Esophagus squamous epithelium (tissue), 5 donors: Measurements from ENCODE around the gene CEP128. TPM values are rescaled to one million over a fixed set of nuclear protein-coding genes. Genes with fewer than 3 reads are reported as not detected.

Source experiments
- DNase-seq: peaks from one replicate; lab custom pipeline; 2025; lab: John Stamatoyannopoulos, UW
- H3K27ac ChIP-seq, 4 donors: fragments of 200-600 bp; sonication (generic); one replicate each; pipeline ENCODE4 v1.5.1; 2016 to 2019; ENCODE audit warnings: mild to moderate bottlenecking in 1 of 4
- H3K27me3 ChIP-seq, 4 donors: fragments of 200-600 bp; sonication (generic); 1 replicate in 3 of 4; 2 replicates in 1 of 4; pipeline versions ENCODE4 v1.5.1 to v1.6.0; 2017 to 2021; ENCODE audit warnings: antibody characterized with exemption in 1 of 4
- H3K36me3 ChIP-seq, 3 donors: fragments of 200-600 bp; sonication (generic); one replicate each; pipeline ENCODE4 v1.5.1; 2016 to 2019
- H3K4me1 ChIP-seq, 3 donors: fragments of 200-600 bp; sonication (generic); one replicate each; pipeline ENCODE4 v1.5.1; 2017 to 2019
- H3K4me3 ChIP-seq, 4 donors: fragments of 200-600 bp; sonication (generic); 1 replicate in 3 of 4; 2 replicates in 1 of 4; pipeline ENCODE4 v1.5.1; 2016 to 2019; ENCODE audit warnings: mild to moderate bottlenecking in 2 of 4, moderate library complexity in 1 of 4
- H3K9me3 ChIP-seq, 3 donors: fragments of 200-600 bp; sonication (generic); one replicate each; pipeline ENCODE4 v1.5.1; 2016 to 2019
- CTCF ChIP-seq, 6 experiments: fragments of 450-650 bp in 4 of 6; fragments of 200-600 bp in 2 of 6; sonication (generic) in 2 of 6; IDR thresholded peaks; one replicate each; pipeline ENCODE4 v1.5.1; 2016 to 2019; ENCODE audit warnings: antibody characterized with exemption in 6 of 6, mild to moderate bottlenecking in 4 of 6, moderate library complexity in 4 of 6
- POLR2A ChIP-seq, 4 donors: fragments of 450-650 bp; IDR thresholded peaks; one replicate each; pipeline ENCODE4 v1.6.1; 2017; ENCODE audit warnings: antibody characterized with exemption in 4 of 4, mild to moderate bottlenecking in 4 of 4, moderate library complexity in 3 of 4
- WGBS, 2 donors: methylation state at CpG; one replicate each; pipeline ENCODE4 v1.1.5; 2018; 5-methylcytosine and 5-hydroxymethylcytosine counted together
- intact Hi-C: fragments of 100-400 bp; cut with DNase I; formaldehyde crosslinking; loops from one replicate; pipeline ENCODE4 v1.15.0; 2022
- total RNA-seq, 4 donors: library from RNA; depleted of rRNA; stranded (reverse); fragments of >200 nt; gene quantifications; one replicate each; pipeline ENCODE4 v1.1.0, GENCODE V29; 2016
- donor health status: DM: yes; HTN: yes; CAD: no.

CEP128 gene
- total RNA-seq, 4 donors from 2014 or later = 2.0 to 12.6 (median 5.4) TPM

DNA sequence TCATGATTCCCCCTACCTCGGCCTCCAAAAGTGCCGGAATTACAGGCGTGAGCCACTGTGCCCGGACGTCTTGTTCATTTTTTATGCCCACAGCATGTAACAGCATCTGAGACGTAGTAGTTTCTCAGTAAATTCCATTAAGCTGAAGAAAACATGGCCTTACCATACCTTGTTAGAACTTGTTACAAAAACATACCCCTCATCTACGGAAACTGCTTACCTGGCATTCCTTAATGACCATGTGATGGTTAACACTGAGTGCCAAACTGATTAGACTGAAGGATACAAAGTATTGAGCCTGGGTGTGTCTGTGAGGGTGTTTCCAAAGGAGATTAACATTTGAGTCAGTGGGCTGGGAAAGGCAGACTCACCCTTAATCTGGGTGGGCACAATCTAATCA, 186.8 kb downstream of the CEP128 start:
- Histone ChIP-seq H3K36me3 (no peaks in the 10 kb centered on the region), H3K27ac (no peak overlapping the region), H3K4me1 (no peaks in the 10 kb centered on the region), H3K9me3 (no peaks in the 10 kb centered on the region), H3K4me3 (no peak overlapping the region), H3K27me3 (no peaks in the 10 kb centered on the region)
- WGBS, 2 donors = 90 to 94% methylated on average over 7 of the region's 7 CpGs
- DNase-seq = no peak
- TF ChIP-seq CTCF (IDR thresholded peaks at IDR 0.05) (no peak), POLR2A (IDR thresholded peaks at IDR 0.05) (no peak)
- intact Hi-C loops = no loop called here

DNA sequence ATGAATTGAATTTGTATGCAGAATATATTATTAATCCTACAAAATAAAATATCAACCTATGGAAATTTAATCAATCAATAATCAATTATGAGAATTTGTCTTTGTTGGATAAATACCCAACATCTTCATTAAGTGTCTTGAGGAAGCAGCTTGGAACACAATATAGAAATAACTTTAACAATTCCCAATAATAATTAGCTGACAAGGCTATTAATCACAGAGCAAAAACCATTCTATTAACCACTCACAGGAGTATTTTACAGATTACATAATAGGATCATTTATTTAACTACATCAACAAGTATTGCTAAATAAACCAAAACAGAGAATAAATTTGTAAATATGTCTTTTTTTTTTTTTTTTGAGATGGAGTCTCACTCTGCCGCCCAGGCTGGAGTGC, 190.3 kb downstream of the CEP128 start:
- intact Hi-C loops = no loop called here
- Histone ChIP-seq H3K9me3 (no peaks in the 10 kb centered on the region), H3K27me3 (no peaks in the 10 kb centered on the region), H3K27ac (no peak overlapping the region), H3K36me3 (no peaks in the 10 kb centered on the region), H3K4me3 (no peak overlapping the region), H3K4me1 (no peaks in the 10 kb centered on the region)
- no peak for DNase-seq
- 88 to 100% methylated on average over 1 of the region's 1 CpG for WGBS, 2 donors
- TF ChIP-seq CTCF (IDR thresholded peaks at IDR 0.05) (no peak), POLR2A (IDR thresholded peaks at IDR 0.05) (no peak)

DNA sequence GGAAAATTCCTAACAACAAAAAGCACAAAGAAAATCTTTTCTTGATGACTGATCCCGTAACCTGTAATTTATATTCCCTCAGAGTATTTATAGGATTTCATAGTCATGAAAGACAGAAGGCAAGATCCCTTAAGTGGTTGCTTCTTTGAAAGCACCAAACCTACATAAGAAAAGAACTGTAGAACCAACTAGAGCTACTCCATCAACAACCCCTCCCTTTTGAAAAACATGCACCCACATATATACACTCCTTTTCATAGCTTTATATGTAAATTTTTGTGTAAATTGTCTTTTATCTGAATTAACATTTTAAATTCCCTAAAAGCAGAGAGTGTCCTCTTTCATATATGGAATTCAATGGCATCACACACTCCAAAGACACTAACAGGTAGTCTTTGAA, 215.3 kb downstream of the CEP128 start:
- intact Hi-C loops = no loop called here
- 96 to 100% methylated on average over 1 of the region's 1 CpG for WGBS, 2 donors

GRCh38 chr14:80718940-80719339, 222.6 kb downstream of the CEP128 start:
- Histone ChIP-seq H3K4me1 (no peaks in the 10 kb centered on the region), H3K27me3 (no peaks in the 10 kb centered on the region), H3K9me3 (no peaks in the 10 kb centered on the region), H3K4me3 (no peak overlapping the region), H3K27ac (no peak overlapping the region), H3K36me3 (no peaks in the 10 kb centered on the region)
- intact Hi-C loops = no loop called here
- 100% methylated on average over 1 of the region's 1 CpG for WGBS, 2 donors
- no peak for DNase-seq
- TF ChIP-seq CTCF (IDR thresholded peaks at IDR 0.05) (no peak), POLR2A (IDR thresholded peaks at IDR 0.05) (no peak)

More for the DNA sequence above, 215.3 kb downstream of the CEP128 start:
- TF ChIP-seq CTCF (IDR thresholded peaks at IDR 0.05) (no peak), POLR2A (IDR thresholded peaks at IDR 0.05) (no peak)
- H3K36me3 ChIP-seq = no peaks in the 10 kb centered on the region
- no peaks in the 10 kb centered on the region for H3K9me3 ChIP-seq
- DNase-seq = no peak
- no peaks in the 10 kb centered on the region for H3K27me3 ChIP-seq
- H3K27ac ChIP-seq = no peak overlapping the region
- no peaks in the 10 kb centered on the region for H3K4me1 ChIP-seq
- H3K4me3 ChIP-seq = no peak overlapping the region

DNA sequence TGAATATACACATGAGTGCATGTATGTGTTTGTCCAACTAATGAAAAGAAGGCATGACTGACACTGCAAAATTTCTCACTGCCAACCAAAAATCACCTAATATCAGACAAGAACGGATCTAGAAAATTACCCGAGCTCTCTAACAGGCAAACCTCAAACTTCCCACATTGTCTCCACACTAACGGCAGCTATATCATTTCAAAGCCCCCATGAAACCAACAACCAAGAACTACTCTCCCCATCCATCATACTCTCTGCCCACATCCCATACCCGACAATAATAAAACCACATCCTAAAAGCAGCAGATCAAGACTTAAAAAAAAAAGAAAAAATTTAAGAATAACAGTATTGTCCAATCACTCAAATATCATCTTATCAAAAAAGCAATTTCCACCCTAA, 227.1 kb downstream of the CEP128 start:
- no peaks in the 10 kb centered on the region for H3K4me1 ChIP-seq
- no peaks in the 10 kb centered on the region for H3K9me3 ChIP-seq
- intact Hi-C loops = no loop called here
- WGBS, 2 donors = 76 to 83% methylated on average over 4 of the region's 4 CpGs
- no peak for DNase-seq
- H3K27ac ChIP-seq = no peak overlapping the region
- H3K36me3 ChIP-seq = no peaks in the 10 kb centered on the region
- no peak for TF ChIP-seq CTCF (IDR thresholded peaks at IDR 0.05)
- no peak for TF ChIP-seq POLR2A (IDR thresholded peaks at IDR 0.05)
- H3K4me3 ChIP-seq = no peak overlapping the region
- no peaks in the 10 kb centered on the region for H3K27me3 ChIP-seq
